Hindlimb muscle (tissue), 1 donor: ENCODE results near the gene SLC22A23. TPM values are rescaled to one million over a fixed set of nuclear protein-coding genes. Genes with fewer than 3 reads are reported as not detected.

ENCODE experiments used
- DNase-seq: peaks from one replicate; pipeline ENCODE4 v3.0.0-alpha.2; 2013
- polyA plus RNA-seq: library from polyadenylated mRNA; unstranded; fragments of 120-200 nt; gene quantifications from one replicate; pipeline ENCODE4 v1.2.1, GENCODE V29; 2013; ENCODE audit not compliant: insufficient read length

Gene SLC22A23, protein sequence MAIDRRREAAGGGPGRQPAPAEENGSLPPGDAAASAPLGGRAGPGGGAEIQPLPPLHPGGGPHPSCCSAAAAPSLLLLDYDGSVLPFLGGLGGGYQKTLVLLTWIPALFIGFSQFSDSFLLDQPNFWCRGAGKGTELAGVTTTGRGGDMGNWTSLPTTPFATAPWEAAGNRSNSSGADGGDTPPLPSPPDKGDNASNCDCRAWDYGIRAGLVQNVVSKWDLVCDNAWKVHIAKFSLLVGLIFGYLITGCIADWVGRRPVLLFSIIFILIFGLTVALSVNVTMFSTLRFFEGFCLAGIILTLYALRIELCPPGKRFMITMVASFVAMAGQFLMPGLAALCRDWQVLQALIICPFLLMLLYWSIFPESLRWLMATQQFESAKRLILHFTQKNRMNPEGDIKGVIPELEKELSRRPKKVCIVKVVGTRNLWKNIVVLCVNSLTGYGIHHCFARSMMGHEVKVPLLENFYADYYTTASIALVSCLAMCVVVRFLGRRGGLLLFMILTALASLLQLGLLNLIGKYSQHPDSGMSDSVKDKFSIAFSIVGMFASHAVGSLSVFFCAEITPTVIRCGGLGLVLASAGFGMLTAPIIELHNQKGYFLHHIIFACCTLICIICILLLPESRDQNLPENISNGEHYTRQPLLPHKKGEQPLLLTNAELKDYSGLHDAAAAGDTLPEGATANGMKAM
- polyA plus RNA-seq, result 3.5 TPM

DNA sequence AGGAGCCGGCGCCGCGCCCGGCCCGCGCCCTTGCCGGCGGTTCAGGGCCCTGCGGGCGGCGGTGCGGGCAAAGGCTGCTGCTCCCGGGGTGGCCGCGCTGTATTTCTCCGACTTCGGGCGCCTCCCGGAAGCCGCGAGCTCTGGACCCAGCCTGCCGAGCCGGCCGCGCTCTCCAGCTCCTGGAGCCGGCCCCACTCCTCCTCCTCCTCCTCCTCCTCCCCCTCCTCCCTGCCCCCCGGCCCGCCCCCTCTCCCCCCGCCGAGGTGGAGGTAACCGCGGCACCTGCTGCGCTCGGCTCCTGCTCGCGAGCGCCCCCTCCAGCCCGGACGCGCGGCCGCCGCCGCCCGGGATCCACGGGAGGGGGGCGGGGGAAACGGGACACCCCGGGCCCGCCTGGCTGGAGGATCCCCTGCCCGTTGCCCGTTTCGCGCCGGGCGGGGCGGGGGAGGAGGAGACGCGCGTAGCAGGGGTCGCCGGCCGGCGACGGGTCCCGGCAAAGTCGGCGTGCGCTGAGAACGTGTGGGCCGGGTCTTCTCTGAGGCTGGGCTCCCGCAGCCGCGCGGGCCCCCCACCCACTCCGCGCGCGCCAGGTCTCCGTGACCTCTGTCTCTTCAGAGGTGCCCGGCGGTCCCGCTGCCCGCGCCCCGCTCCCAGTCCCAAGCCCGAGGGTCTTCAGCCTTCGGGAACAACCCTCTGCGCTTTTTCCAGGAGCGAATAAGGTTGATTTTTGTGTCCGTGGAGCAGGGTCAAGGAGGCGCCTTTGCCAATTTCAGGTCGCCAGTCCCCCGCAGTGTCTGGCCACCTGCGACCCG is at the start of gene SLC22A23:
TSS of gene SLC22A23 (minus strand) at position 153 of the 812 bp plus-strand sequence. CDS start 491 bp downstream, outside the sequence.
- peak; percentile 75 for DNase-seq

DNA sequence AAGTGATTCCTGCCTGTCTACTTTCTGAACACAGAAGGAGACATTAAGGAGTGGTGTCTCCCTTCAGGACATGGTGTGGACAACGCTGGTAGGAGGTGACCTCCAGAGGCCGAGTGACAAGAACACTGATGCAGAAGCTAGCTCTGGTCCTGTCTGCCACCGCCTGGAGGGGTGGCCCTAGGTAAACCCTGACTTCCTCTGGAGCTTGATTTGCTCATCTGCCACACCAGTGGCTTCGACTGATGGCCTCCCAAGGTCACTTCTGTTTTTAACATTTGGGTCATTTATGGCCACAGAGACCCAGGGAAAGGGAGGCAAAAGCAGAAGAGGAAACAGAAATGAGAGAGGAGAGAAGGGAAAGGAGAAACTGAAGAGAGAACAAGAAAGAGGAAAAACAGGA is 49.4 kb upstream of the SLC22A23 start:
- no peak for DNase-seq

DNA sequence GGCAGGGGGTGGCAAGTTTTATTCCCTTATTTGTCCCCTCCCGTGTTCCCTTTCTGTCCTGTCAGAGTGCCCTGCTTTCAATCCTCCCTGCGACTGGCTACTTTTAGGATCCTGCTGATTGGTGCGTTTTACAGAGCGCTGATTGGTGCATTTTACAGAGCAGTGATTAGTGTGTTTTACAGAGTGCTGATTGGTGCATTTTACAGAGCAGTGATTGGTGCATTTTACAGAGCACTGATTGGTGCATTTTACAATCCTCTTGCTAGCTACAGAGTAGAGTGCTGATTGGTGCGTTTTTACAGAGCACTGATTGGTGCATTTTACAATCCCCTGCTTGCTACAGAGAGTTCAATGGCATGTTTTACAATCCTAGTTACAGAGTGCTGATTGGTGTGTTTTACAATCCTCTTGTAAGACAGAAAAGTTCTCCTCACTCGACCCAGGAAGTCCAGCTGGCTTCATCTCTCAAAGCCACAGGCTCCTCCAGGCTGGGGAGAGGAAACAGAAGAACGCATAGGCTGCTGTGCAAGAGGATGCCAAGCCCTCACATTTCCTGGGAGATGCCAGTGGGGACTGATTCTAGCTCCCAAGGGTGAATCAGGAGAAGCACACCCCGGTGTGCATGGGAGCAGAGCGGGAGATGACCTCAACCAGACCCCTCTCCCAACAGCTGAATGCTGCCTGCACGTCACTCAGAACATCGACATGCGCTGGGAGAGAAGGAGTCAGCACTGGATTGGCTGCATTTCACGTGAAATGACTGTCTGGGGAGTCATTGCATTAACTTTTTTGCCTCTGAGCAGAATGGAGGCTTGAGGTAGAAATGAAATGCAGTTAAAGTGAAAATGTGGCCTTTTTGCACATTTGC is 48.3 kb upstream of the SLC22A23 start:
- DNase-seq, result no peak

DNA sequence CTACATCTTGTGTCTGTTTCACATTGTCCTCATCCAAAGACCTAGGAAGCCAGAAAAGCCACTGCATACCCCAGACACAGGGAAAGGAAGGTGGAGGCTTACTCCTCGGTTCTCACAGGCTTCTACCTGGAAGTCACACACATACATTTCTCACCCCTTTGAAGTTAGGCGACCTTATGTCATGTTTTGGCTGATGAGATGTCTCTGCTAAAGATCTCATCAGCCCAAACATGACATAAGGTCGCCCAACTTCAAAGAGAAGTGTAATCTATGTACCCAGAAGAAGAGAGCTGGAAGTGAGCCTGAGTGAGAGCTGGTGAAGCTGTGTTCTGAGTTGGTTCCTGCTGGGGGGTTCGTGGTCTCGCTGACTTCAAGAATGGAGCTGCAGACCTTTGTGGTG is 47.5 kb upstream of the SLC22A23 start:
- no peak for DNase-seq

DNA sequence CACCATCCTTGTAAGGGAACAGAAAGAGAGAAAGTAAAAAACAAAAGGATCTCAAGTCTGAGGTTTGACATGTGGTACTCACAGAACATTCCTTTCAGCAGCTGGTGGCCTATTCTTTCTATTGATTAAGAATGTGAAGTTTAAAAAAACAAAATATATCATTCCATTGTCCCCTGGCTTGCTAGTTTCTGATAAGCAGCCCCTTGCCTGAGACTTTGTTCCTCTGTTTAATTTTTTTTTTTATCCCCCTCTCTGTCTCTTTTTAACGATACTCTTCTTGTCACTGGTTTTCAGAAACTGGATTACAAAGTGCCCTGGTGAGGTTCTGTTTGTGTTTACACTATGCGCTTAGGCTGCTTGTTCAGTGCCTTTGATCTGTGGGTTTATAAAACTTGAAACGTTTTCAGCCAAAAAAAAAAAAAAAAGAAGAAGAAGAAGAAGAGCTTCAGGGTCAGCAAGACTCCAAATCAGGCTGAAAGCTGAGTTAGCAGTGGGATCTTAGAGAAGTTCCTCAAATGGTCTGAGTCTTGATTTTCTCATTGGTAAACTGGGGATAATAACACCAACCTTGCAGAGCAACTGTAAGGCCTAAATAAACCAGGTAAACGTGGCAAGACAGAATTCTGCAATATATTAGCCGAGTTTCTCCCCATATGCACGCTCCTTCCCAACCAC is 45.1 kb upstream of the SLC22A23 start:
- no peak for DNase-seq

DNA sequence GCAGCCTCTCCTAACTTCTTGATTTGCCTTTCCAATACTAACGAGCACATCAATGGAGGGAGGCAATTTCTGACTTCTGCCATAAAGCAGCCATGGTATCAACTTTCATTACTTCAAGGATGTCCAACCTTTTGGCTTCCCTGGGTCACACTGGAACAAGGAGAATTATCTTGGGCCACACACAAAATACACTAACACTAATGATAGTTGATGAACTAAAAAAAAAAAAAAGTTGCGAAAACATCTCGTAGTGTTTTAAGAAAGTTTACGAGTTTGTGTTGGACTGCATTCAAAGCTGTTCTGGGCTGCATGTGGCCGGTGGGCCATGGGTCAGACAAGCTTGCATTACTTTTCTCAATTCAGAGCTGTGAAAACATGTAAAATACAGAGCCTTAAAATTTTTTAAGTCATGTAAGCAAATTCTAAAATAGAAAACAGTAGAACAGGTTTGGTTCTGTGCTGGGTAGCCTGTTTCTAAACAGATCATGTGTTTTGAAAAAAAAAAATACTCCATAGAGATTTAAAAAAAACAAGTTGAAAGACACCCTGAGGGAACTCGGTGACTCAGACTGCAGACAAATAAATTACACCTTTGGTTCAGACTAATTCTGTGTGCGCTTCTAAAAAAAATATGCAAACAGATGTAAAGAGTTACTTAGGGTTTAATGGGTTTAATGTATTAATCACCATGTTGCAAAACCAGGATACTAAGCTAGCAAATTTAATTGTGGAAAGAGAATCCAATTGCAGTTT is 43.6 kb upstream of the SLC22A23 start:
- no peak for DNase-seq

DNA sequence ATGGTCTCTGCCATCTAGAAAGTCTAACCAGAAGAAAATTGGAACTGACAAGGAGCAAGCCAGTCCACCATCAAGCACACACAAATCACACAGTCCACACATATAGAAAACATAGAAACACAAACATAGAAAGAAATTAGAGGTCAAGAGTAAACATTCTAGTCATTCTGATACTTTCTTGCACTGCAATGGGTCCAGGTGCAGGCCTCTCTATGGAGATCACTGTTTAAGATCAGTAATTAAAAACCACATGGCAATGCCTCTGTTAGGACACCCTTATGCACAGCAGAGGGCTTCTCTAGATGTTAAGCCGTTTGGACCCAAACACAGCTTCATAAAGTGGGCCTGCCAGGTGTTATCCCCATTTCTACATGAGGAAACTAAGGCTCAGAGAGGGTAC is 42.8 kb upstream of the SLC22A23 start:
- DNase-seq, result no peak

DNA sequence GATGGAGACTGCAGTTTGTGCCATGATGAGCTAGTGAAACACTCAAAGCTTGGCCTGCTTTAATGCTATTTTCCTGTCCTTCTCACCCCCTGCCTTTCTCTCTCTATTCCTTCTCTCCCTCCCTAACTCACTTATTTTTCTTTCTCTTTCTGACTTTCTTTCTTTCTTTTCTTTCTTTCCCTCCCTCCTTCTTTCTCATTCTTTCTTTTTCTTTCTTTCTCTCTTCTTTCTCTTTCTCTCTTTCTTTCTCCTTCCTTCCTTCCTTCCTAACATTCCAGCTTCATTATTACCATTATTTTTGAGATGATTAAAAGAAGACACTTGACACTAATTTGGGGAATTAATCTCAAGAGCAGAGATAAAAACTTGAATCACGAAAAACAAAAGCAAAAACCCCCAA is 39.5 kb upstream of the SLC22A23 start:
- DNase-seq, result no peak

DNA sequence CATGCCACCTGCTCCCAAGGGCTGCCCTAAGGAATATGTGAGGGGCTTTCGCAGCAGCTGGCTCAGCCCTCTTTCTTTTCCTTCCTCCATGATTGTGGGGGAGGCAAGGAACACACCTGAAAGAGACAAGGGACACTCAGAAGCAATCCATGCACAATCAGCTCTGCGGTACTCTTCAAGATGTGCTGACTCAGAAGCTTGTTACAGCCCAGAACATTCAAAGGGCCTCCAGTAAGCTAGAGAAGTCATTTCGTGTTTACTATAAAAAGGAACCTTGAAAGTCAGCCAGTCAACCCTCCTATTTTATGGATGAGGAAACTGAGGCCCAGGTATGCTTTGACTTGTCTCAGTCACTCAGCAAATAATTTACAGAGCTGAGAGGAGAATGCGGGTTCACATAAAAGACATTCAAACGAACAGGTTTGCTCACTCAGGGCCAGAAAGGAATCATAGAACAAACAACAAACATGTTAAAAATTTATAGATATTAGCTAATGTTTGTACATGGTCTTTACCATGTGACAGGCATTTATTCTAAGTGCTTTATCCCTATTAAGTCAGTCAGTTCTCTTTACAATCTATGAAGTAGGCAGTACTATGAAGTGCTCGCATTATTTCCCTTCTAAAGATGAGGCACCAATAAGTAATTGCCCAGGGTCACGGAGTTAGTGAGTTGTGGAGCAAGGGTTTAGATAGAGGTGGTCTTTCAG is 37.7 kb upstream of the SLC22A23 start:
- no peak for DNase-seq

DNA sequence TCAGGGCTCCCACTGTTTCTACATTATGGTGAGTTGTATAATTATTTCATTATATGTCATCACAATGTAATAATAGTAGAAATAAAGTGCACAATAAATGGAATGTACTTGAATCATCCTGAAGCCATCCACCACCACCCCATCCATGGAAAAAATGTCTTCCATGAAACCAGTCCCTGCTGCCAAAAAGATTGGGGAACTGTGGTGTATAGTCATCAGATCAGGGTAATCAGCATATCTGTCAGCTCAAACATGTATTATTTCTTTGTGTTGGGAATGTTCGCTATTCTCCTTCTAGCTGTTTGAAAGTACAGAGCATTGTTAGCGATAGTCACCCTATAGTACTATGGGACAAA is 33.8 kb upstream of the SLC22A23 start:
- DNase-seq, result no peak

DNA sequence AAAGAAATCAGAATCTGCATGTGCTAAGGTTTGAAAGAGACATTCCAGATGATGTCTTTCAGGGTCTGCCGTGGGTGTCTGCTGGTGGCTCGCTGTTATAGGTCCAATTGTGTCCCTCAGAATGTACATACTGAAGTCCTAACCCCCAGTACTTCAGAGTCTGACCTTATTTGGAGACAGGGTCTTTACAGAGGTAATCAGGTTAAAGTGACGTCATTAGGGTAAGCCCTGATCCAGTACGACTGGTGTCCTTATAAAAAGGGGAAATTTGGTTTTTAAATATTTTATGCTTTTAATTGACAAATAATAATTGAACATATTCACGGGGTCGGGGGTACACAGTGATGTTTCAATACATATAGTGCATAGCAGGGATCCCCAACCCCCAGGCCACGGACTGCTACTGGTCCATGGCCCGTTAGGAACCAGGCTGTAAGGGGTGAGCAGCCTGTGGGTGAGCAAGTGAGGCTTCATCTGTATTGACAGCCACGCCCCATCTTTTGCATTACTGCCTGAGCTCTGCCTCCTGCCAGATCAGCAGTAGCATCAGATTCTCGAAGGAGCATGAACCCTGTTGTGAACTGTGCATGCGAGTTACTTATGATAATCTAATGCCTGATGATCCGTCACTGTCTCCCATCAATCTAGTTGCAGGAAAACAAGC is 33.2 kb upstream of the SLC22A23 start:
- DNase-seq, result no peak

DNA sequence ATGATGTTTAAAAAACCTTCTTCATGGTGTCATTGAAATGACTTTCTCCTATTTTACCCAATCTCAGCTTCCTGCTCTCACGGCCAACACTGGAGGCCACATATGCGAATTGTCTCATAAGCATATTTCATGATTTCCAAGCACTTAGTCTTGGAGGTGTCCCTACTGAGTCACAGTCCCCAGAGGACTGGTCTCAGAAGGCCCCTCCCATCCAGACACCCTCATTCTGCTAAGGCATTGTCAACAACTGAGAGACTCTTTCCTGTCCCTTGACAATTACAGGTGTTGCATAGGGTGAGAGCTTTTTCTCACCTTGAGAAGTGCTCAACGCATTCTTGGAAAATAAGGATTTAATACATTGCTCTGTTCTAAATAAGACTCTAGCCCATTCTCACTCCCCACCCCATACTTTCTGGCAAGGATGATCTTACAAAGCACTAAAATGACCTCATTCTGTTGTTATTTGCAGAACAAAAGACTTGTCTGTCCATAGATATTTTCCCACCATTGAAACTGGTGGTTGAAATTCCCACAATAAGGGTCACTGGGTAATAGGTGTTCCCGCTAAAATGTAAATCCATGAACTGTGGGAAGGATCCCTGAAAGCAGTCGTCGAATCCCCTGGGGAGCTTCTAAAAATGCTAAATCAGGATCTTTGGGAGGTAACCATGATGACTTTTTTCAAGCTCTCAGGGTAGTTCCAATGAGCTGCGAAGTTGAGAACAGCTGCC is 32.3 kb upstream of the SLC22A23 start:
- DNase-seq, result peak; percentile 20

DNA sequence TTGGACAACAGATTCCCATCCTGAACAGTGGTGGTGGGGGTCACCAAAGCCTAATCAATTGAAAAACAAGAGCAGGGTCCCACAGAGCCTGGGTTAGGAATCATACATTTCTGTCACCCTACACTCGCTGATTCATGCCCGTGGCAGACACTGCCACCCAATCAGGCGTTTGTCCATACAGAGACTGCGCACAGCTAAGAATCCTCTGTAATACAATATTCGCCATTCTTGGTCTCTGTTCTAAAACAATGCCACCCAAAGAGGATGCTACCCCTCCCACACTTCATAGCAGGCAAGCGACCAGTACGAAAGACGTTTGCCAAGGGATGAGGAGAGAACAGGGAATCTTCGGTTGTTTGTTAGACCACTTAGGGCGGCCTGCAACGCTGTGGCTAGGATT is 28.1 kb upstream of the SLC22A23 start:
- DNase-seq, result no peak

DNA sequence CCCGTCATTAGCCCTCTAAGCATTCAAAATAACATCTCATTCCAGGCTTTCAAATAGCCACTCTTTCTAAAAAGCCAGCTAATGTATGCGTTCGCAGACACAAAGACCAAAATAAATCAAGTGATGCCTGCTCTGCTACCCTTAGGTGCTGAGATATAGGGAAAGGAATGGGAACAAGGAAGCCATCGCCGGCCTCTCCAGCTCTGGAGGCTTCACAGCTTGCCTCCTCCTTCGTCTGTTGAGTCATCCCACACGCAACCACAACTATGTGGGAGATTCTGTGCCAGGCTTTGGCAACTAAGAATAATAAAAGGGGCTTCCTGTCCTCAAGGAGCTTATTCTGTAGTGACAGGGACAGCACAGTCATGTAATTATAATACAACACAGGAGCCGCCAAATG is 27.3 kb upstream of the SLC22A23 start:
- DNase-seq, result no peak

DNA sequence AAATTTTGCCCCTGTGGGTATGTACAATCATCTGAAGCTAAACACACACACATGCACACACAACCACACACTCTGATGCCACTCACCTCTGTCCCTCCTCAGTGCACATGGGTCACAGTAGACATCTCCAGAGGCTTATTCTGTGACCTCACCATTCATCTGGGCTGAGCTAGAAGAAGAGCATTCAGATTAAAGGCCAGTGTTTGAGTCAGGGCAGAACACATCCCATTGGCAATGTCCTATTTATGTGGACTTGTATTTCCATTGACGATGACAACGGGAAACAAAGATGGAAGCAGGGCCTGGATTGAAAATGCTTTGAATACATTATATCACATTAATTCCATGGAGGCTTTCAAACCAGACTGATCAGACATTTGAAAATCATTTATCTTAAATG is 26.8 kb upstream of the SLC22A23 start:
- no peak for DNase-seq

DNA sequence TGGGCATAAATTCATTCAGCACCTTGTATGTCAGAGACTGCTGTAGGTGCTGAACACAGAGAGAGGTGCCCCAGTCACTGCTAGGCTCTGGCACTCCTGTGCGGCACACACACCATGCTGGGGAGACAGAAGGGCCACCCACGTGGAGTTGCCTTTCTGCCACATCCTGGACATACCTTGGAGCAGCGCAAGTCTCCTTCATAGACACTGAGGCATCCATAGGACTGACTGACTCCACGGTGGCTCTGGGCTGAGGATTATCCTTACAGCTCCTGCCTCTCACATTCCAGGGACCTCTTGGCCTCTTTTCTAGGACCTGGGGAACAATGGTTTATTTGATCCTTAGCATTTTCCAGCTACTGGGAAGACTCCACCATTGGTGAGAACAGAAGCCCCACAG is 26.0 kb upstream of the SLC22A23 start:
- no peak for DNase-seq

DNA sequence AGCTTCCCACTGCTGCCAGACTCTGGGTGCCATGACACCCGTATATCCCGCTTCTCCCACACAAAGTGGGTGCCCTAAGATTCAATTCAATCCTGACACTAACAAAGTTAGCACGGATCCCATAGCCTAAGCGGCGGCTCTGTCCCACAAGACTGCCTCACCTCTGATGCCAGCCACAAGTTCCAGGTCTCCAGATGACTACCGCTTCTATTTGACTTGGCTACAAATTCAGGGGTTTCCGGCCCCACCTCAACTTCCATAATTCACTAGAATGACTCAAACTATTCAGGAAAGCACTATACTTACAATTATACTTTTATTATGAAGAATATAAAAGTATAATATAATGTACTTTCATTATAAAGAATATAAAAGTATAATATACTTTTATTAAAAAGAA is 24.8 kb upstream of the SLC22A23 start:
- no peak for DNase-seq

DNA sequence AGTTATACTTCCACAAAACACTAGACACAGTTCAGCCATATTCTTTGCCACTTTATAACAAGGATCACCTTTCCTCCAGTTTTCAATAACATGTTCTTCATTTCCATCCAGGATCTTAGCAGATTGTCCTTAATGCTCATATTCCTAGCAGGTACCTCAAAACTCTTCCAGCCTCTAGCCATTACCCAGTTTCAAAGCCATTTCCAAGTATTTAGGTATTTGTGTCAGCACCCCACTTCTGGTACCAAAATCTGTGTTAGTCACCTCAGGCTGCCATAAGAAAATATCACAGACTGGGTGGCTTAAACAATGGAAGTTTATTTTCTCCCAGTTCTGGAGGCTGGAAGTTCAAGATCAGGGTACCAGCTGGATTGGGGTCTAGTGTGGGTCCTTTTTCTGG is 23.2 kb upstream of the SLC22A23 start:
- no peak for DNase-seq

DNA sequence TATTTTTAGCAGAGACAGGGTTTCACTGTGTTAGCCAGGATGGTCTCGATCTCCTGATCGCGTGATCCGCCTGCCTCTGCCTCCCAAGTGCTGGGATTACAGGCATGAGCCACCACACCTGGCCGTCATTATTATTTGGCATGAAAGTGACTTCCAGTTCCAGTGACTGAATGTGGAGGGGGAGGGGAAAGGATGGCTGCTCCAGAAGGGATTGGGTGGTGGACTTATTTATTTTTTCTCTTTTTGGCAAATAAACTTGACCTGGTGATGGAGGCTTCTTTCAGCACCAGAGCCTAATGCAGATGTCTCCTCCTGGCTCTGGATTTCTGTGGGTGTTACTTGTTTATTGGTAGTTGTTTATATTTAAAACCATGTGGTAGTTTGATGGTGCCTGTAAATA is 16.9 kb upstream of the SLC22A23 start:
- DNase-seq, result no peak
